HG02571 (cell line): ENCODE results near the gene CARD11.

ENCODE experiments used
- ATAC-seq: cut with Tn5 transposase; IDR thresholded peaks from one replicate; pipeline ENCODE4 v1.9.1; 2021; ENCODE audit warnings: mild to moderate bottlenecking, moderate library complexity; ENCODE audit not compliant: unreplicated experiment

Gene CARD11

DNA sequence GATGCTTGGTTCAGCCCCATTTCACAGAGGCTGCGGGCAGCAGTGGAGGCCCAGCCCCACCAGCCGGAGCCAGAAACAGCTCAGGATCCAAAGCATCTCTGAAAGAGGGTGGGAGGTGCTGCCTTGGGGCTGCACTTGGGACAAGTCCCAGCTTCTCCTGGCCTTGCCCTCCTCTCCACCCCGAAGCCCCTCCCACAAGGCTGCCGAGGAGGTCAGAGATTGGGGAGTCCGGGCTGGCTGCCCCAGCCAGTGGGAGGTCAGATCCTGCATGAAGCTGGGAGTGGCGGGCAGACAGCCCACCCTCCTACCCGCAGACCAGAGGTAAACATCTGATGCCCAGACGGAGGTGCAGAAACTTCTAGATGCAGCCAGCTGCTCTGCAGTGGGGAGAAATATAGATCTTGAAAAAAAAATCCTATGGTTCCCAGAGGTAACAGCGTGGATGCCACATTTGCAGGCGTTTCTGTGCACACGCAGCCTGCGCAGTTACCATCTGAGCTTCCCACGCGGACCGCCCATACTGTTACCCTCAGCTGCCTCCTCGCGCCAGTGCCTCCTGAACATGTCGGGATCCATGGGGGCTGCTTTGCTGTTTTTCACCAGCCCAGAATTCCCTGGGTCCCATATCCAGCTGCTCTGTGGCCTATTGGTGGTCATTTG, 162.7 kb downstream of the CARD11 start:
- ATAC-seq, result no peak

DNA sequence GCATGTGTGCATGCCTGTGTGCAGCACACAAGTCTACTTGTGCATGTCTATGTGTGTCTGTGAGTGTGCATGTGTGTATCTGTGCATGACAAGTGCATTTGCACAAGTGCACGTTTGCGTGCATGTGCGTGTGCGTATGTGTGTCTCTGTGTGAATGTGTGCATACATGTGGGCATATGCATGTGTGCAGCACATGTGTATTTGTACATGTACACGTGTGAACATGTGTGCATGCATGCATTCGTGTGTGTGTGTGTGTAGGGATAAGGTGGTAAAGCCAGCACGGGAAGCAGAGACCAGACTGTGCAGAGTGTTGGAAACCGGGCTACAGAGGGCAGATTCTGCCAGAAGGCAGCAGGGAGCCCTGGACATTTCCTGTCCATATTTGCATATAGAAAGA, 163.6 kb downstream of the CARD11 start:
- no peak for ATAC-seq

DNA sequence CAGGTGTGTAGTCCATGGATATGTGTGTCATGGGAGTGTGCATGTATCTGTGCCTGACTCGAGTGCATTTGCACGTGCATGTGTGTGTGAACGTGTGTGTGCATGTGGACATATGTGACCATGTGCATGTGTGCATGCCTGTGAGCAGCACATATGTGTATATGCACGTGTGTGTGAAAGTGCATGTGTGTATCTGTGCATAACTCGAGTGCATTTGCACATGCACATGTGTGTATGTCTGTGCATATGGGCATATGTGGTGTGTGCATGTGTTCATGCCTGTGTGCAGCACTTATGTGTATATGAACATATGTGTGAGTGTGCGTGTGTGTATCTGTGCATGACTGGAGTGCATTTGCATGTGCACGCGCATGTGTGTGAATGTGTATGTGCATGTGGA, 164.3 kb downstream of the CARD11 start:
- ATAC-seq, result no peak

DNA sequence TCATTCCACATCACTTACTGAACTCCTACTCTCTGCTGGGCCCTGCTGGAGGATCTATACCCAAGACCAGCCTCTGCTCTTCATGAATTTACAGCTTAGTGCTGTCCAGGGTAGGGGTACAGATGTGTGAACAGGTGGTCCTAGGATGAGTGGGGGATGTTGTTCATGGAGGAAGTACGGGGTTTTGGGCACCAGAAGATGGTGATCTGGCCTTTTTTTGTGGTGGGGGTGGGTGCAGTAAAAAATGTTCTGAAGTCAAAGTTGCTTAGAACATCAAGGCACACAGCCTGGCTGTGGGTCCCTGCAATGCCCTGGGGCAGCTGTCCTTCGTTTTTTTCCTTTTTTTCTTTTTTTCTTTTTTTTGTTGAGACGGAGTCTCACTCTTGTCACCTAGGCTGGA, 165.4 kb downstream of the CARD11 start:
- ATAC-seq, result no peak

DNA sequence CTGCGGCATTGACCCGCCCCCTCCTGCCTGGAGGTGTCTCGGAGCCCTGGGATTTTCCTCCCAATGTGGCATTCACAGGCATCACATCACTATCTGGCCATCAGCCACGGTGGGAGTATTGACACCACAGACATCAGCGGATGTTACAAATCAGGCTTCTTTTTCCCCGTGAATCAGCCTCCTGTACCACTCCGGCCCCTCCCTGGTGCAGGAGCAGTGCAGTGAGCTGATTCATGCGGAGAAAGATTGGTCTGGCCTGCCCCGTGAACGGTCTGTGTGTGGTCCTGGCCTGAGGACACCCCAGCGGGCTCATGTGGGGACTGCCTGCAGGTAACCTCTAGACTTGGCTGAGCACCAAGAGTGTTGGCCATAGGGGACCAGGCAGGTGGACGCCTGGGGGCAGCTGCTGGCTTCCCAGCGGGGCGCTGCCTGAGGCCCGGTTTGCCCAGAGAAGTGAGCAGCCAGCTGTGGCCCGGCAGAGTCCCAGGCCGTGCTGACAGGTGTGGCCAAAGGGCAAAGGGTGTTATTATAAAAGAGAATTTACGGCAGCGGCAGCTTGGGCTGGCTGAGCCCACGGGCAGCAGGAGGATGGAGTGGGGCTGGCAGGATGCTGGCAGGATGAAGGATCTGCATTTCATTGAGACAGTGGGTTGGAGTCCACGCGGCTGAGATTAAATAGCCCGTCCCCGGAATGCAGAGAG, 167.5 kb downstream of the CARD11 start:
- ATAC-seq, result no peak

DNA sequence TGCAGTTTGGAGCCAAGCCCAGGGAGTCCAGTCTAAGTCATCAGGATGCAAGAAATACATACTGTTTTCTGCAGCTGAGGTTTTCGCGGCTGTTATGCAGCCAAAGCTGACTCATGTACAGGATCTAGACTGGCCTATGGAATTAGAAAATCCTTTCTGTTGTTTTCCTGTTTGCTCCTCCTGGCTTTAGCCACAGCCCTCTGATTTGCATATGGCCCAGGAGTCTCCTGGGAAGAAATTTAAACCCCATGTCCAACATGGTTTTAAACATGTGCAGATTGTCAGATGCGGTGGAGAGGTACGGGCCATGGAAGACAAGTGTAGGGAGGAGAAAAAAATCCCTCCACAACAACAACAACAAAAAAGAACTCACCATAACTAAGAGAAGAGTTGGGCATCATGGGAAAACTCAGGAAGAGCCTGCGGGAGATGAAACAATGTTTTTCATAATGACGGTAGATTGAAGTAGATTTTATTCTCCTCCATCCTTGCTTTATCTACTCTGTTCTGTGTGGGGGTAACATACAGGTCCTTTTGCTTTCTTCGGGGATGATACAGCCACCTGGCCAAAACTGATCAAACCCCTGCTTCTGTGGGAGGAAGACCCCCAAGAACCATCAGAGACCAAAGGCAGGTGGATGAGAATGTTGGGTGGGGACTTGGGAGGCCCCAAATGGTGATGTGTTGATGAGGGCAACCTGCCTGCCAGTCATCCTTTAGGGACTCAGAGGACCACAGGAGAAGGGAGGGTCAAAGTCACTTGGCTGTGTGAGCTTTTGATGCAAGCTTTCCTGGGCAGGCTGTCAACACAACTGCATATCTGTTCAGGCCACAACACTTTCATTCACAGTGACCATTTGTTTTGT, 169.7 kb downstream of the CARD11 start:
- ATAC-seq, result no peak

DNA sequence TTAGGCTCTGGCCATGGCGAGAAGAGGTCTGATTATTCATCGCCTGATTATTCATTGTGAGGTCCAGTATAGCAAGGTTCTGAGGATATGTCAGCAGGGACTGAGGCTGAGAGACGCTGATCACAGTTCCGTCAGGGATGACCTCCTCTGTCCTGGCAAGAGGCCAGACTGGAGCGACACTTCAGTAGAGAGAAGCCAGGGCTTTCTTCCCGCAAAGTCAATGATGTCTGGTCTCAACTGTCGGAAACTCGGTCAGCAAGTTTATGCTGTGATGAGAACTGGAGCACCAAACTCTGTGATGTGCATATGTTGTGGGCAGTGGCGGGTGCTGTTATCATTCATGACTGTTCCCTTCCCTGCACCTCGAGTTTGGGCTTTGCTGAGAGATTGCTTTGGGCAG, 170.5 kb downstream of the CARD11 start:
- no peak for ATAC-seq

DNA sequence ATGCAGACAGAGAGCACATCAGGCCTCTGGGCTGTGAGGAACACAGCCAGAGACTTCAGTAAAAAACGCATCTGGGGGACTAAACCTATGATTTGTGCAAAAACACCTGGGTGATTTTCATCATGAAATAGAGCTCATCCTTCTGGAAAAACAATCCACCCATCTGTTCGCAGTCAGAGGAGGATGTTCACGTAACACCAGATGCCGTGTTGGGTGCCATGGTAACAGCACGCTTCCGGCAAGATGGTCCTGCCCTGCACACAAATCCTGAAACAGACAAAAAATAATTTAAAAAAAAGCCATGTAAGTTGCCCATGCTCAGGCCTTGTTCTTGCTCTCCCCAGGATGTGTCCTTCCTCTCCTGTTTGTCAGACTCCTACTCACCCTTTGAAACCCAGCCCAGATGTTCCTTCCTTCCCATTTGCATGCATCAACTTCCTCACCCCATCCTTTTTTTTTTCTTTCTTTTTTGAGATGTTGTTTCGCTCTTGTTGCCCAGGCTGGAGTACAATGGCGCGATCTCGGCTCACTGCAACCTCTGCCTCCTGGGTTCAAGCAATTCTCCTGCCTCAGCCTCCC, 171.3 kb downstream of the CARD11 start:
- ATAC-seq, result no peak

DNA sequence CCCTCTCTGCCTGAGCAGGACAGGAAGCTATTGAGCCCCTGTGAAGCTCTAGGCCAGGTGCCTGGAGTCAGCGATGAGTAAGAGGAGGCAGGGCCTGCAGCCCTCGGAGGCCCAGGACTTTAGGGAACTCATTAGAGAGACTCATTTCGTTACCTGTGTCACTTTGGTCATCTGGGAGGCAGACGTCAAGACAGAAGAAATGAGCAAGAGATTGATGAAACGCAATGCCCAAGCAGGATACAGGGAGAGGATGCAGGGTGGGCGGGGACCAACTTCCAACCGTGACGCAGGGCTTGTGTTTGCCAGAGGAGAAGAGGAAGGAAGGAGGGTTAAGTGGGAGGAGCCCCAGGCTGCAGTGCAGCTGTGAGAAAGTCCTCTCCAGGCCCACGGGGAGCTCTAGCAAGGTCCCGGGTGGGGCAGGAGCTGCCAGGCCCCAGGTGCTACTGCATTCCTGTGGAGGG, 173.2 kb downstream of the CARD11 start:
- ATAC-seq, result no peak

DNA sequence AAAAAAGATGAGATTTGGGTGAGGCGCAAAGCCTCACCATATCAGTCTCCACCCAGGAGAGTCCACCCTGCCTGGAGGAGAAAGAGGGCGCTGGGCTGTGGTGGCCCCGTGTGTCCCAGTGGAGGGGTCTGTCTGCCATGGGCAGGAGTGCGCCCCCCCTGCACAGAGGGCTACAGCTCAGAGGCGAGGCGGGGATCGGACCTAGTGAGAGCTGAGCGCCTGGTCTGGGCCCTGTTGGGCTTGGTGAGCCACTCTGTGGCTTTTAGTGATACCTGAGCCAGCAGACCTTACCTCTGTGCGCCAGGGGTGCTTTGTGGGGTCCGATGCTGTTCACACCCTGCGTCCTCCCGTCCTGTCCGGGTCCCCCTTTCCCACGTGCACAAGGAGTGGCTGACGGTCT, 173.7 kb downstream of the CARD11 start:
- no peak for ATAC-seq

DNA sequence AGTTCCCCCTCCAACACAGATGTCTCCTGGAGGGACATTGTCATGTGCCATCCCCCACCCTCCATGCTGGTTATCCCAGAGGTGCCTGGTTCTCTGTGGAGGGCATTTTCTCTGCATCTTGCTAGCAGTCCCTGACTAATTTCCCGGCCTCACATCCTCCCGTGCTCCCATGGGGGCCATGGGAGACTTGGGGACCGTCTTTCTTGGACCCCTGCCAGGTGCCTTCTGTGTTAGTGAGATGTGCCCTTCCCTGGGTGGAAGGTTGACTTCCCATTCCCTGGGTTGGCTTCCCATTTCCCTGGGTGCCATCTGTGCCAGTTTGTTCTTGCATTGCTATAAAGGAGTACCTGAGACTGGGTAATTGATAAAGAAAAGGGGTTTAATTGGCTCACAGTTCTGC, 177.1 kb downstream of the CARD11 start:
- ATAC-seq, result no peak

DNA sequence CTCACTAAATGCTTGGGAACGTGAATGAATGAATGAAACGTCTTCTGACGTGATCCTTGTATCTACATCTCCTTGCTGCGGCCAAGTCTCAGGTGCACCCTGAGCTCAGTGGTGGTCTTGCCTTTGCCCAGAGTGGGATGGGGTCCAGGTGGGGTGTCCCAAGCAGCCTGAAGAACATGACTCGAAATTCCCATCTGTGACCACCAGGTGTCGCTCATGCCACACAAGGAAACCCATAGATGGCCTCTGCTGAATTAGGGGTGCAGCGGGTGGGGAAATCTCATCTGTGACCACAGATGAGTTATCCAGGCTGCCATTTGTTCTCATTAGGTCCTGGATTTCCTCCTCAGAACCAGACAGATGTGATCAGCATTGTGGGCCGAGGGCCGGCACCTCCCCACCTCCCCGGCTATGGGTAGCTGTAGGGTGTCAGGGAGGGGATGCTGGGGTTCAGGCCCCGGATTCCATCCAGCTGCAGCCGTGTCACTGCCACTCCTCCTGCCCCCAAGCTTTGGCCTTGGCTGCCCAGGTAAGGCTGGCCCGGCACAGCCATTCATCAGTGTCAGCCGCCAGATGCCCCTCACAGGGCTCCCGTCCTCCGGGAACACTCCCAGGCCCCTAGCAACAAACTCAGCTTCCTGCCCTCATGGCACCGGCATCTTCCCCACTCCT, 178.5 kb downstream of the CARD11 start:
- no peak for ATAC-seq

DNA sequence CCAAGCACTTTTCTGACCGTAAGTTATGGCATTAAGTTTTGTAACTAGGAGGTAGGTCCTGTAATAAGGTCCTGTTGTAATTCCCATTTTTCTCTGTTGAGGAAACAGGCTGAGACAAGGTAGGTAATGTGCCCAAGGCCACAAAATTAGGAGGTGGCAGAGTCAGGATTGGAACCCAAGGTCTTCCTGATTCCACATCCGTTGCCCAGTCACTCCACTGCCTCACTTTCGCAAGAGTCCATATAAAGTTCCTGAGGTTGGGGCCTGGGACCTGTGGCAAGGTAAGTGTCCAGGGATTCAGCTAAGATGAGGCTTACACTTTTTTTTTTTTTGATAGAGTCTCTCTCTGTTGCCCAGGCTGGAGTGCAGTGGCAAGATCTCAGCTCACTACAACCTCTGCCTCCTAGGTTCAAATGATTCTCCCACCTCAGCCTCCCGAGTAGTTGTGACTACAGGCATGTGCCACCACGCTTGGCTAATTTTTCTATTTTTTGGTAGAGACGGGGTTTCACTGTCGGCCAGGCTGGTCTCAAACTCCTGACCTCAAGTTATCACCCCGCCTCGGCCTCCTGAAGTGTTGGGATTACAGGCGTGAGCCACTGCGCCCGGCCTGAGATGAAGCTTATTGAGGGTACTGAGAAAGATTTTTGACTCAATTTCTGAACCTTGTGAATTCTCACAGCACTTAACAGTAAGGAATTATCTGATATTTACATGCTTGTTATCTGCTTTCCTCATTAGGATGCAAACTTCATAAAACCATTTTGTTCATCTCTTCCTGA, 179.3 kb downstream of the CARD11 start:
- no peak for ATAC-seq

DNA sequence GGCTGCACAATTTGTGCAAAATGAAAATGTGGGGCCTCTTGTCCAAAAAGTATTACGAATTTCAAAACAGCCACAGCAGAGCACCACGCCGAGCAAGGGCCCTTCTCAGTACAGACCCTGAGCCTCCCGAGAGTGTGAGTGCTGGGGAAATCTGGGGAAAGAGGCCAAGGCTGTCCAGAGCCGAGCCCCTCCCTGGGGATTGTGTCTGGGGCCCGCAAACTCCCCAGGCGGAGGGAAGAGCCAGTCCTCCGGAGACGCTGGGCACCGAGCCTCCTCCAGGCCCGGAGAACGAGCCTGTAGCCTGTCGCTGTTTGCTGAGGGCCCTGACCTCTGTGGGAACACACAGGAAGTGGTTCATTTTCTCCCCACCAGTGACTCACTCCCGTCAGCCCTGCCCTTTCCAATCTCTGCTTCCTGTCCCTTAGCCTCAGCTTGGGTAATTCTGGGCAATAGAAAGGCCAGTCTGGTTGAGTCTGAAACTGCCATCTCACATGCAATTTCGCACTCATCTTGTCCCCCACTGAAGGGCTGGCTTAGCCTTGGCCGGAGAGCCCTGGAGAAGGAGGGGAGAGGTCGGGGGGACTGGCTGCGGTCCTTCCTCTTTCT, 180.1 kb downstream of the CARD11 start:
- peak; percentile 94 for ATAC-seq

DNA sequence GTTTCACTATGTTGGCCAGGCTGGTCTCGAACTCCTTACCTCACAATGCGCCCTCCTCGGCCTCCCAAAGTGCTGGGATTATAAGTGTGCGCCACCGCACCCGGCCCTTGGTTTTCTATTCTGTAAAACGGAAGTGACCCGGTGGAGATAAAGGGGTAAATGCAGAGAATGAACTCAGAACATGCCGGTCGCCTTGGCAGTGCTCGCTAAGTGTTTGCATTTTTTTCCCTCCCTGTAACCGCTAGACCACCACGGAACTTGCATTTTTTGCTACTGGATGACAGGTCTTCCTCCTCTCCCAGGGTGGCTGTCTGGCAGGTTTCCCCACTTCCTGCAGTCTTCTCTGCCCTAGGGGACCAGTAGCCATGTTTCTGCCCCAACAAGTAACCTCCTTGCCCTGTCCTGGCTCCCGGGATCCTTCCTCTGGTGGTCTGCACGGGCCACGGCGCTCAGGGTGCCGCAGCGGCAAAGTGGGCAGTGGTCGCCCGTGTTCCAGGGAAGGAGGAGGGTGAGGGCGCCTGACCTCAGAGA, 180.8 kb downstream of the CARD11 start:
- ATAC-seq, result no peak

DNA sequence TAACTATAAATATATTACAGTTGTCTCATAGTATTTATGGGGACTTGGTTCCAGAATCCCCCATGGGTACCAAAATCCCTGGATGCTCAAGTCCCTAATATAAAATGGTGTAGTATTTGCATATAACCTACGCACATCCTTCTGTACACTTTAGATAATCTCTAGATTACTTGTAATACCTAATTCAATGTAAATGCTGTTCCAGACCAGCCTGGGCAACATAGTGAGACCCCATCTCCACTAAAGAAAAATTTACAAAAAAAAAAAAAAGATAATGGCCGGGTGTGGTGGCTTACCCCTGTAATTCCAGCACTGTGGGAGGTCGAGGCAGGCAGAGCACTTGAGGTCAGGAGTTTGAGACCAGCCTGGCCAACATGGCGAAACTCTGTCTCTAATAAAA, 182.2 kb downstream of the CARD11 start:
- no peak for ATAC-seq

DNA sequence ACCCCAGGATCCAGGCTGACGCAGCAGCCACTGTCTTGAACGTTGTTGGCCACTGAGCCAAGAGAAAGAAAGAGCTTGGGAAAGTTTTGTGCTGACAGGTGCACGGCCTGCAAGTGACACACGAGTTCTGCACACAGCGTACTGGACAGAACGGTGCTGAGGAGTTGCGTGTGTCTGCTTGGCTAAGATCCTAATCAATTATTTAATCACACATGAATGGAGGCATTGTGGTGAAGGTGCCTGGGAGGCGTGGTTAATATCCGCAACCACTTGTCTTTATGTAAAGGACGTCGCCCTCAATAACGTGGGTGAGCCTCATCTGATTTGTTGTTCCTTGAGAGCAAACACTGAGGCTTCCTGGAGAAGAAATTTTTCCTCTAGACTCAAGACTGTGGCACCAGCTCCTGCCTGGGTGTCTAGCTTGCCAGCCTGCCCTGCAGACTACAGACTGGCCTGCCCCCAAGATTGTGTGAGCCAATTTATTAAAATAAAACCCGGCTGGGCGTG, 183.0 kb downstream of the CARD11 start:
- ATAC-seq, result no peak

DNA sequence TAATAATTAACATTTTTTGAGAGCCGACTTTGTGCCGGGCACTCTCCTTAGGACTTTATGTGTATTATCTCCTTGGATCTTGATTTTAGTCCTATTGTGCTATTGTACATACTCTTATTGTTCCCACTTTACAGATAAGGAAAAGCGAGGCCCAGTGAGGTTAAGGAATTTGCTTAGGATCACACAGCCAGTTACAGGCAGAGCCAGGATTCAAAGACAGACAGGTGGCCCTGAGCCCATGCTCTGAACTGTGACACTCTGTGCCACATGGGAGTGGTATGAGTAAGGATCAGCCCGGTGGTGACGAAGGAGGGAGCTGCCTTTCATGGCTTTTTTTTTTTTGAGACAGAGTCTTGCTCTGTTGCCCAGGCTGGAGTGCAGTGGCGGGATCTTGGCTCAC, 183.7 kb downstream of the CARD11 start:
- no peak for ATAC-seq

DNA sequence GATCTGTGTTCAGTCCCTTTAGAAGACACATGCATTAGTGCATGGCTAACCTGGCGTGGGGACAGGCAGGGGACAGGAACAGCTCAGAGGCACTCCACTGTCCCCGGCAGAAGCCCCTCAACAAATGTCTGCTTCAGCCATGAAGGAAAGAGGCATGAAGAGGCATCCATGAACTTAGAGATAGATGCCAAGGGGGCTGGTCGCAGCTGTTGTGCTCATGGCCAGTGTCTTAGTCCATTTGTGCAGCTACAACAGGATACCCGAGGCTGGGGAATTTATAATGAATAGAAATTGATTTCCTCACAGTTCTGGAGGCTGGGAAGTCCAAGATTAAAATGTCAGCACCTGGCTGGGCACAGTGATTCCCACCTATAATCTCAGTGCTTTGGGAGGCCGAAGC, 185.0 kb downstream of the CARD11 start:
- ATAC-seq, result no peak
